GM10248 (cell line): ENCODE data around the gene RCHY1.

Experiments used
- CTCF ChIA-PET: fragments of 300-600 bp; sonication (Branson Sonifier 250); formaldehyde crosslinking; extraction: SDS; loops from one replicate; lab custom pipeline; 2021; ENCODE audit warnings: antibody characterized with exemption; lab: Yijun Ruan, JAX
- POLR2A ChIA-PET: fragments of 350-650 bp; sonication (Branson Sonifier 250); formaldehyde crosslinking; extraction: SDS; loops from one replicate; lab custom pipeline; 2020; ENCODE audit warnings: antibody characterized with exemption; lab: Yijun Ruan, JAX
- DNase-seq: peaks from one replicate; pipeline ENCODE4 v3.0.0; 2012; ENCODE audit errors: extremely low spot score
- TF ChIP-seq, protein P1 (sequence below): IDR thresholded peaks from 2 replicates; pipeline ENCODE4 v1.5.1; 2012; ENCODE audit warnings: mild to moderate bottlenecking, low read depth; ENCODE audit errors: extremely low read depth, missing control alignments, control extremely low read depth

RCHY1 gene

DNA sequence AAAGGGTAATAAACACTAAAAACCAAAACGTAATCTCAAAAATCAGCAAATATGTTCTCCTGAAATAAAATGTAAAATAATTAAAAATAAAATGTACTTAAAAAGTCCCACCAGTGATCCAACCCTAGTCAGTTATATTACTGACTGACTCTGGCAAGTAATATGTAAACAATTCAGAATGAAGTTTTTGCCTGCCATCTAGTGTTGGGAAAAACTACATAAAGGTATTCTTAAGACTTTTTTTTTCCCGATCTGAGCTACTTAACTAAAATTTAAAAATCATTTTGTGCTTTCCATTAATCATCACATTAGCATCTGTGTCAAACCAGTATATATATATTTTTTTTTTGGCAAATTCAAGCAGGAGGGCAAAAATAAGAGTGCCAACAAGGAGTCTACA, 24.0 kb downstream of the RCHY1 start:
- TF ChIP-seq, protein P1, sequence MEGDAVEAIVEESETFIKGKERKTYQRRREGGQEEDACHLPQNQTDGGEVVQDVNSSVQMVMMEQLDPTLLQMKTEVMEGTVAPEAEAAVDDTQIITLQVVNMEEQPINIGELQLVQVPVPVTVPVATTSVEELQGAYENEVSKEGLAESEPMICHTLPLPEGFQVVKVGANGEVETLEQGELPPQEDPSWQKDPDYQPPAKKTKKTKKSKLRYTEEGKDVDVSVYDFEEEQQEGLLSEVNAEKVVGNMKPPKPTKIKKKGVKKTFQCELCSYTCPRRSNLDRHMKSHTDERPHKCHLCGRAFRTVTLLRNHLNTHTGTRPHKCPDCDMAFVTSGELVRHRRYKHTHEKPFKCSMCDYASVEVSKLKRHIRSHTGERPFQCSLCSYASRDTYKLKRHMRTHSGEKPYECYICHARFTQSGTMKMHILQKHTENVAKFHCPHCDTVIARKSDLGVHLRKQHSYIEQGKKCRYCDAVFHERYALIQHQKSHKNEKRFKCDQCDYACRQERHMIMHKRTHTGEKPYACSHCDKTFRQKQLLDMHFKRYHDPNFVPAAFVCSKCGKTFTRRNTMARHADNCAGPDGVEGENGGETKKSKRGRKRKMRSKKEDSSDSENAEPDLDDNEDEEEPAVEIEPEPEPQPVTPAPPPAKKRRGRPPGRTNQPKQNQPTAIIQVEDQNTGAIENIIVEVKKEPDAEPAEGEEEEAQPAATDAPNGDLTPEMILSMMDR = no peak
- no peak for DNase-seq
- ChIA-PET POLR2A (no interaction called here), CTCF (interaction anchor here (1.1 to 2.1 kb wide), 3 partner anchors 9 to 557 kb away, joined by 3 to 6 read pairs (median 3); partner anchors contain the start of gene PARM1)

DNA sequence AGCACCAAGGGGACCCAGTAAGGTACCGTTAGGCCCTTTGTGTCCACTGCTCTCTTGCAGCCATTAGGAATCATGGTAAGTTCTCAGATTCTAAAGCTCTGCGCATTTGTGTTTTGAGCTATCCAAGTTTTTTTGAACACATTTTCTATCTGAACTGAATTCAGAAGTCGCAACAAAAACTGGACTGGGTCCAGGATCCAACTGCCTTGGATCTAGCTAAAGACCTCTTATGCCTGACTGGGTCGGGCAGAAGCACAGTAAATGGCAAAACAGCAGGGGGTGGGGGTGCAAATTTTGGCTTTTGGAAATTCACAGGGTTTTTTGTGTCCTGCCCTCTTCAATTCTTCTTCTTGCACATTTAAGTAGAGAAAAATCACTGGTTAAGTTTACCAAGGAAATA, 30.0 kb downstream of the RCHY1 start:
- DNase-seq = no peak
- ChIA-PET POLR2A (no interaction called here), CTCF (interaction anchor here (1.4 to 2.8 kb wide), 4 partner anchors 9 to 14 kb away, joined by 3 to 11 read pairs (median 6); no protein-coding TSS in a partner anchor)
- TF ChIP-seq, protein P1 = no peak

DNA sequence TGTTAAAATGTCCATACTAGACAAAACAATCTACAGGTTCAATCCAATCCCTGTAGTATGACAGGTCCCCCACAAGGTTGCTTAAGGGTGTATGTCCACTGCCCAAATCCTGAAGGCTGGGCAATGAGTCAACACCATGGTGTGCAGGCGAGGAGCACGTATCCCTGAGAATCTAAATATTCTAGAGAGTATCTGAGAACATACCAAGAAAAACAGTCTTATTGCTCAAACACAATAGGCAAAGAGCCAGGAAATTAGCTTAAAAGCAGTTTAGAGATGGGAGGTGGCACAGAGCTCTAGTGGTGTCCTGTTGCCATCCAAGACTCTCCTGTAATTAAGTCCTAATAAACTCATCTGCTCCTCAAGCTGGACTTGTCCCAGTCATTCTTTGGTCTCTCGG, 37.0 kb downstream of the RCHY1 start:
- ChIA-PET POLR2A (no interaction called here), CTCF (no interaction called here)
- TF ChIP-seq, protein P1 = no peak
- no peak for DNase-seq

DNA sequence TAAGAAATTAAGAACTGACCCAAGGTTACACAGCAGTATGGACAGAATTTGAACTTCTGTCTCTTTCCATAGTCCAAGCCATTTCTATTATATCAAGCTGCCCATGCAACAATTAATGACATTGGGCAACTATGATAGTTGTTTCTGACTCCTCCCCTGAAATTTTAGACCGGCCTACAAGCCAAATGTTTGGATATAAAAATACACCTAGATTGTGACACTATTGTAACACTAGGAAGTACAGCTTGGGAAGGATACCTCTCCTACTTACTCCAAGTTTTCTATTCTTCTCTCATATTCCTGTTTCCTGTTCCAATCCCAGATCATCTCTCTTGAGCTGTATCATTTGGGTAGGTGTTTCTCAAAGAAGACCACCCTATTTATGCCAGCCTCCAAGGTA, 43.5 kb downstream of the RCHY1 start:
- CTCF ChIA-PET = interaction anchor here (1.0 to 4.4 kb wide), 2 partner anchors 15 to 596 kb away, joined by 3 to 19 read pairs; no protein-coding TSS in a partner anchor
- TF ChIP-seq, protein P1 = no peak
- POLR2A ChIA-PET = no interaction called here
- DNase-seq = no peak

DNA sequence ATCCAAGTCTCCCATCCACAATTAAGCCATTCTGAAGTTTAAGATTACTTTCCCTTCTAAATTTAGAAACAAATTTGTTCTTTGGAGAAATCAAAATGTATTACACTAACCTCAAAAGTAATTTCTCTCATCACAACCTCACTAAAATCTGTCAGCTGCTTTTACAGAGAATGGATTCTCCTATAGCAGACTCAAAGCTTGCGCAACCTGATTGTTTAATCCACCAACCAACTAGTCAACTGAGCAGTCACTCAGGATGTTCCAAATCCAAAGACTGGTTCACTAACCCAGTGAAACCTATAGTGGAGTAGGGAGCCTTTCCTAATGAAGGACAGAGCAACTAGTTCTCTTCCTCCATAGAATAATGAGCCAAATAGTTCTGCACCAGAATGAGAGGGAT, 44.3 kb downstream of the RCHY1 start:
- TF ChIP-seq, protein P1 = no peak
- ChIA-PET POLR2A (no interaction called here), CTCF (interaction anchor here (0.7 to 4.4 kb wide), 4 partner anchors 10 to 595 kb away, joined by 3 to 19 read pairs (median 3); partner anchors contain the start of gene PARM1)
- DNase-seq = no peak

DNA sequence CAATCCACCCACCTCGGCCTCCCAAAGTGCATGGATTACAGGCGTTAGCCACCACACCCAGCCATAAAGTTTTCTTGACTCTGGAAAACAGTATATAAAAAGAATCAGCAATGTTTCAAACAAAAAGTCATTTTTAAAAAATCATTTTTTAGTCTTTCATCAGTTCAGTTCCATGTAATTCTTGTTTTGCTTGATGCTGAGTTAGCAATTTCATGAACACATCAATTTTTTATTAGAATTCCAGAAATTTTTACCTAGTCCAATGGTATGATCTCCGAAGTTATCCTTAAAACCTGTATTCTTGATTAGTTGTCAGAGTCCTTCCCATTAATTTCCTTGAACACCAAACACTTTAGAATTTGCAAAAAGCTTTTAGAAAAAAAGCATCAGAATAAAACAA, 56.8 kb downstream of the RCHY1 start:
- DNase-seq = no peak
- CTCF ChIA-PET = no interaction called here
- TF ChIP-seq, protein P1 = no peak
- POLR2A ChIA-PET = no interaction called here
